Mesendoderm (in vitro differentiated cells): ENCODE measurements around the gene VPS8.

Source experiments
- DNase-seq: peaks from one replicate; pipeline ENCODE4 v3.0.0; 2013
- H2AK5ac ChIP-seq: 2 replicates; pipeline ENCODE4 v1.6.1; 2013; ENCODE audit warnings: low read length, inconsistent platforms
- H2BK120ac ChIP-seq: 2 replicates; pipeline ENCODE4 v1.6.1; 2013; ENCODE audit warnings: low read depth, mild to moderate bottlenecking, low read length, moderate library complexity, mixed read lengths
- H2BK15ac ChIP-seq: replicated peaks from 2 replicates; pipeline ENCODE4 v1.6.1; 2013; ENCODE audit warnings: low read depth, mild to moderate bottlenecking, moderate library complexity
- H2BK5ac ChIP-seq: 2 replicates; pipeline ENCODE4 v1.6.1; 2013; ENCODE audit warnings: low read length, inconsistent platforms
- H3K18ac ChIP-seq: 2 replicates; pipeline ENCODE4 v1.6.1; 2013; ENCODE audit warnings: mild to moderate bottlenecking, low read length, mixed read lengths
- H3K23ac ChIP-seq: one replicate; pipeline ENCODE4 v1.6.1; 2013; ENCODE audit warnings: low read length
- H3K27ac ChIP-seq: 2 replicates; pipeline ENCODE4 v1.5.1; 2013; ENCODE audit warnings: low read depth, mild to moderate bottlenecking, inconsistent platforms, low read length, moderate library complexity
- H3K27me3 ChIP-seq: 2 replicates; pipeline ENCODE4 v1.6.1; 2013; ENCODE audit warnings: low read length, control low read depth, mild to moderate bottlenecking, inconsistent platforms; ENCODE audit not compliant: insufficient read depth, poor library complexity
- H3K36me3 ChIP-seq: 2 replicates; pipeline ENCODE4 v1.6.1; 2013; ENCODE audit warnings: low read length, inconsistent platforms; ENCODE audit not compliant: control insufficient read depth, insufficient read depth
- H3K4ac ChIP-seq: one replicate; pipeline ENCODE4 v1.6.1; 2013; ENCODE audit warnings: low read depth, mild to moderate bottlenecking, low read length, moderate library complexity
- H3K4me1 ChIP-seq: 2 replicates; pipeline ENCODE4 v1.6.1; 2013; ENCODE audit warnings: low read depth, low read length, inconsistent platforms; ENCODE audit not compliant: control insufficient read depth
- H3K4me2 ChIP-seq: 2 replicates; pipeline ENCODE4 v1.6.1; 2013; ENCODE audit warnings: low read length
- H3K4me3 ChIP-seq: 2 replicates; pipeline ENCODE4 v1.5.1; 2013; ENCODE audit warnings: mild to moderate bottlenecking, low read length
- H3K56ac ChIP-seq: one replicate; pipeline ENCODE4 v1.6.1; 2013; ENCODE audit warnings: low read length
- H3K79me1 ChIP-seq: 2 replicates; pipeline ENCODE4 v1.6.1; 2013; ENCODE audit warnings: low read length, inconsistent platforms
- H3K79me2 ChIP-seq: 2 replicates; pipeline ENCODE4 v1.6.1; 2013; ENCODE audit warnings: mild to moderate bottlenecking, low read length; ENCODE audit not compliant: control insufficient read depth, insufficient read depth
- H3K9ac ChIP-seq: 2 replicates; pipeline ENCODE4 v1.6.1; 2013; ENCODE audit warnings: low read length, inconsistent platforms
- H4K5ac ChIP-seq: one replicate; pipeline ENCODE4 v1.6.1; 2013; ENCODE audit warnings: low read length
- H4K8ac ChIP-seq: one replicate; pipeline ENCODE4 v1.6.1; 2013; ENCODE audit warnings: low read depth, mild to moderate bottlenecking, control low read depth, low read length, moderate library complexity
- WGBS: extraction: QIAGEN DNeasy Blood & Tissue Kit; methylation state at CpG from one replicate; pipeline ENCODE4 v1.1.7; 2013; ENCODE audit warnings: low lambda C conversion rate, missing lambda C conversion rate; ENCODE audit not compliant: insufficient coverage; ENCODE audit errors: extremely low coverage; 5-methylcytosine and 5-hydroxymethylcytosine counted together

Gene VPS8

GRCh38 chr3:185090811-185091210 lies 278.8 kb downstream of the VPS8 start:
- no peak overlapping the region for H3K56ac ChIP-seq
- no peak overlapping the region for H2BK5ac ChIP-seq
- no peak overlapping the region for H3K9ac ChIP-seq
- no CpG with 5 or more reads among the region's 4 CpGs for WGBS
- H3K36me3 ChIP-seq: no peaks in the 10 kb centered on the region
- no peak overlapping the region for H3K18ac ChIP-seq
- H4K8ac ChIP-seq: no peak overlapping the region
- H4K5ac ChIP-seq: no peak overlapping the region
- no peak overlapping the region for H2BK15ac ChIP-seq
- H2BK120ac ChIP-seq: no peak overlapping the region
- H3K4me2 ChIP-seq: no peak overlapping the region
- no peak overlapping the region for H2AK5ac ChIP-seq
- H3K4me3 ChIP-seq: no peak overlapping the region
- DNase-seq: no peak
- no peaks in the 10 kb centered on the region for H3K4me1 ChIP-seq
- H3K27me3 ChIP-seq: no peaks in the 10 kb centered on the region
- H3K27ac ChIP-seq: no peak overlapping the region
- no peak overlapping the region for H3K23ac ChIP-seq
- no peak overlapping the region for H3K4ac ChIP-seq
- H3K79me1 ChIP-seq: no peaks in the 10 kb centered on the region
- no peaks in the 10 kb centered on the region for H3K79me2 ChIP-seq

- Histone ChIP-seq H3K79me2 (no peaks in the 10 kb centered on the region), H4K5ac (no peak overlapping the region), H3K4me3 (no peak overlapping the region), H3K4ac (no peak overlapping the region), H2BK120ac (no peak overlapping the region), H2BK15ac (no peak overlapping the region), H3K4me2 (no peak overlapping the region), H3K18ac (no peak overlapping the region), H3K56ac (no peak overlapping the region), H3K4me1 (no peaks in the 10 kb centered on the region), H3K27me3 (no peaks in the 10 kb centered on the region), H3K9ac (no peak overlapping the region), H2BK5ac (no peak overlapping the region), H4K8ac (no peak overlapping the region), H3K23ac (no peak overlapping the region), H3K79me1 (no peaks in the 10 kb centered on the region), H2AK5ac (no peak overlapping the region), H3K27ac (no peak overlapping the region), H3K36me3 (no peaks in the 10 kb centered on the region)
- no peak for DNase-seq
Measured at GRCh38 chr3:185093116-185093515, 281.1 kb downstream of the VPS8 start.

GRCh38 chr3:185094697-185095096 lies 282.7 kb downstream of the VPS8 start:
- DNase-seq: no peak
- no peak overlapping the region for H2BK15ac ChIP-seq
- H3K4me3 ChIP-seq: no peak overlapping the region
- no peak overlapping the region for H3K4me2 ChIP-seq
- no peak overlapping the region for H2BK5ac ChIP-seq
- no peak overlapping the region for H3K9ac ChIP-seq
- H3K4ac ChIP-seq: no peak overlapping the region
- H4K8ac ChIP-seq: no peak overlapping the region
- H3K4me1 ChIP-seq: no peaks in the 10 kb centered on the region
- H4K5ac ChIP-seq: no peak overlapping the region
- no peaks in the 10 kb centered on the region for H3K79me1 ChIP-seq
- no peak overlapping the region for H3K27ac ChIP-seq
- no peaks in the 10 kb centered on the region for H3K79me2 ChIP-seq
- no peak overlapping the region for H3K23ac ChIP-seq
- WGBS: no CpG with 5 or more reads among the region's 4 CpGs
- H3K18ac ChIP-seq: no peak overlapping the region
- no peaks in the 10 kb centered on the region for H3K36me3 ChIP-seq
- no peak overlapping the region for H2BK120ac ChIP-seq
- H3K56ac ChIP-seq: no peak overlapping the region
- no peak overlapping the region for H2AK5ac ChIP-seq
- no peaks in the 10 kb centered on the region for H3K27me3 ChIP-seq
